Neural cell (in vitro differentiated cells): ENCODE data around the gene SEPTIN5. TPM values are rescaled to one million over a fixed set of nuclear protein-coding genes. Genes with fewer than 3 reads are reported as not detected.
"Not testable (repeated sequence)": the region's sequence is repeated elsewhere in the genome, so short reads cannot be mapped to it uniquely, and the experiment has no call there.

Experiments
- H2AFZ ChIP-seq: fragments of 200-600, 300-800 bp; sonication (generic), shearing (Covaris generic); 2 replicates; pipeline ENCODE4 v1.6.0; 2014; ENCODE audit warnings: low read depth, mild to moderate bottlenecking, antibody characterized with exemption, low read length, moderate library complexity
- H3F3A ChIP-seq: fragments of 200-600 bp; shearing (Covaris generic); 2 replicates; pipeline ENCODE4 v1.6.1; 2016; ENCODE audit warnings: mild to moderate bottlenecking, moderate library complexity, mixed read lengths, antibody characterized with exemption, low read length; ENCODE audit not compliant: insufficient read depth, poor library complexity, severe bottlenecking
- H3K27ac ChIP-seq: fragments of 200-600, 300-800 bp; sonication (generic), shearing (Covaris generic); 2 replicates; pipeline ENCODE4 v1.5.1; 2014; ENCODE audit warnings: mild to moderate bottlenecking, low read length, moderate library complexity
- H3K27me3 ChIP-seq: fragments of 300-800, 200-600 bp; sonication (generic), shearing (Covaris generic); 2 replicates; pipeline ENCODE4 v1.6.0; 2014; ENCODE audit warnings: mild to moderate bottlenecking, low read depth, low read length, moderate library complexity; ENCODE audit not compliant: insufficient read depth
- H3K36me3 ChIP-seq: fragments of 300-800, 200-600 bp; sonication (generic), shearing (Covaris generic); 2 replicates; pipeline ENCODE4 v1.5.1; 2014; ENCODE audit warnings: mild to moderate bottlenecking, antibody characterized with exemption, low read length, moderate library complexity; ENCODE audit not compliant: insufficient read depth
- H3K4me2 ChIP-seq: fragments of 300-800, 200-600 bp; sonication (generic), shearing (Covaris generic); 2 replicates; pipeline ENCODE4 v1.6.0; 2014; ENCODE audit warnings: mild to moderate bottlenecking, low read length
- H3K4me3 ChIP-seq: fragments of 300-800, 200-600 bp; sonication (generic), shearing (Covaris generic); 2 replicates; pipeline ENCODE4 v1.5.1; 2014; ENCODE audit warnings: mild to moderate bottlenecking, low read length, moderate library complexity
- H3K79me2 ChIP-seq: fragments of 200-600 bp; shearing (Covaris generic); replicated peaks from 2 replicates; pipeline ENCODE4 v1.6.0; 2014; ENCODE audit warnings: mild to moderate bottlenecking, low read length, moderate library complexity; ENCODE audit not compliant: insufficient read depth
- H3K9ac ChIP-seq: fragments of 300-800, 200-600 bp; sonication (generic), shearing (Covaris generic); 2 replicates; pipeline ENCODE4 v1.6.1; 2016; ENCODE audit warnings: mild to moderate bottlenecking, low read length, mixed read lengths
- H3K9me2 ChIP-seq: fragments of 200-600 bp; shearing (Covaris generic); 2 replicates; pipeline ENCODE4 v1.6.1; 2016; ENCODE audit warnings: mild to moderate bottlenecking, low read length, mixed read lengths; ENCODE audit not compliant: insufficient read depth
- H3K9me3 ChIP-seq: fragments of 200-600, 300-800 bp; sonication (generic), shearing (Covaris generic); 2 replicates; pipeline ENCODE4 v1.6.1; 2016; ENCODE audit warnings: mild to moderate bottlenecking, mixed run types, low read length, moderate library complexity, mixed read lengths
- H4K20me1 ChIP-seq: fragments of 200-600 bp; shearing (Covaris generic); 2 replicates; pipeline ENCODE4 v1.6.1; 2016; ENCODE audit warnings: mild to moderate bottlenecking, mixed run types; ENCODE audit not compliant: insufficient read depth
- EP300 ChIP-seq: fragments of 450-650 bp; conservative IDR thresholded peaks from 2 replicates; pipeline ENCODE4 v1.6.1; 2014; ENCODE audit warnings: antibody characterized with exemption, mild to moderate bottlenecking, moderate library complexity; ENCODE audit not compliant: poor library complexity, severe bottlenecking
- RAD21 ChIP-seq: fragments of 450-650 bp; conservative IDR thresholded peaks from 2 replicates; pipeline ENCODE4 v1.6.1; 2014; ENCODE audit warnings: antibody characterized with exemption, mild to moderate bottlenecking, moderate library complexity
- SMC3 ChIP-seq: fragments of 450-650 bp; conservative IDR thresholded peaks from 2 replicates; pipeline ENCODE4 v1.6.1; 2014; ENCODE audit warnings: antibody characterized with exemption, mild to moderate bottlenecking, moderate library complexity; ENCODE audit not compliant: poor library complexity
- TAF1 ChIP-seq: IDR thresholded peaks from 2 replicates; pipeline ENCODE4 v1.6.1; 2012; ENCODE audit warnings: low read depth
- polyA plus RNA-seq: library from polyadenylated mRNA; depleted of rRNA; stranded (reverse); fragments of >200 nt; gene quantifications from 2 replicates; pipeline ENCODE4 v1.2.3, GENCODE V29; 2014
- TF ChIP-seq, protein P1 (sequence below): IDR thresholded peaks from 2 replicates; pipeline ENCODE4 v1.6.1; 2012; ENCODE audit warnings: borderline replicate concordance
- TF ChIP-seq, protein P2 (sequence below): fragments of 450-650 bp; IDR thresholded peaks from 2 replicates; pipeline ENCODE4 v1.5.1; 2014; ENCODE audit warnings: antibody characterized with exemption, mild to moderate bottlenecking, moderate library complexity; ENCODE audit not compliant: poor library complexity, severe bottlenecking

The SEPTIN5 gene
- polyA plus RNA-seq, 1 donor from 2014 or later: 166 TPM

DNA sequence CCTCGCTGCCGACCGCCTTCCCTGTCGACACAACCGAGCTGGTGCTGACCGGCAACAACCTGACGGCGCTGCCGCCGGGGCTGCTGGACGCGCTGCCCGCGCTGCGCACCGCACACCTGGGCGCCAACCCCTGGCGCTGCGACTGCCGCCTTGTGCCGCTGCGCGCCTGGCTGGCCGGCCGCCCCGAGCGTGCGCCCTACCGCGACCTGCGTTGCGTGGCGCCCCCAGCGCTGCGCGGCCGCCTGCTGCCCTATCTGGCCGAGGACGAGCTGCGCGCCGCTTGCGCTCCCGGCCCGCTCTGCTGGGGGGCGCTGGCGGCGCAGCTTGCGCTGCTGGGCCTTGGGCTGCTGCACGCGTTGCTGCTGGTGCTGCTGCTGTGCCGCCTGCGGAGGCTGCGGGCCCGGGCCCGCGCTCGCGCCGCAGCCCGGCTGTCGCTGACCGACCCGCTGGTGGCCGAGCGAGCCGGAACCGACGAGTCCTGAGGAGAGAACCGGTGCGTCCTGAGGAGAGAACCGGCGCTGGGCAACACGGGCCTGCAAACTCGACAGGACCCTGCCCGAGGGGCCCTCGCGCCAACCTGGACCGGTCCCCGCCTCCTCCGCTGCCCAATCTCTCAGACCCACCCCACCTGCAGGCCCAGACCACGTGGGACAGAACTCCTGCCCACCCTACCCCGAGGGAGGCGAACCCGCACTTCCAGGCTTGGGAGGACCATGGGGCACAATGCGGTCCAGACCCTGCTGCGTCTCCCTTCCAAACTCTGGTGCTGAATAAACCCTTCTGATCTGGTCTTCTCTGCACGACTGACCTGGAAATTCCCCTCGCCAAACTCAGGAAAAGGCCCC, 9.9 kb downstream of the SEPTIN5 start:
- H3K4me3 ChIP-seq: no peak overlapping the region
- H3K36me3 ChIP-seq: peaks cover 14% of the 10 kb centered on the region
- TF ChIP-seq SMC3: no peak
- TF ChIP-seq, protein P1, sequence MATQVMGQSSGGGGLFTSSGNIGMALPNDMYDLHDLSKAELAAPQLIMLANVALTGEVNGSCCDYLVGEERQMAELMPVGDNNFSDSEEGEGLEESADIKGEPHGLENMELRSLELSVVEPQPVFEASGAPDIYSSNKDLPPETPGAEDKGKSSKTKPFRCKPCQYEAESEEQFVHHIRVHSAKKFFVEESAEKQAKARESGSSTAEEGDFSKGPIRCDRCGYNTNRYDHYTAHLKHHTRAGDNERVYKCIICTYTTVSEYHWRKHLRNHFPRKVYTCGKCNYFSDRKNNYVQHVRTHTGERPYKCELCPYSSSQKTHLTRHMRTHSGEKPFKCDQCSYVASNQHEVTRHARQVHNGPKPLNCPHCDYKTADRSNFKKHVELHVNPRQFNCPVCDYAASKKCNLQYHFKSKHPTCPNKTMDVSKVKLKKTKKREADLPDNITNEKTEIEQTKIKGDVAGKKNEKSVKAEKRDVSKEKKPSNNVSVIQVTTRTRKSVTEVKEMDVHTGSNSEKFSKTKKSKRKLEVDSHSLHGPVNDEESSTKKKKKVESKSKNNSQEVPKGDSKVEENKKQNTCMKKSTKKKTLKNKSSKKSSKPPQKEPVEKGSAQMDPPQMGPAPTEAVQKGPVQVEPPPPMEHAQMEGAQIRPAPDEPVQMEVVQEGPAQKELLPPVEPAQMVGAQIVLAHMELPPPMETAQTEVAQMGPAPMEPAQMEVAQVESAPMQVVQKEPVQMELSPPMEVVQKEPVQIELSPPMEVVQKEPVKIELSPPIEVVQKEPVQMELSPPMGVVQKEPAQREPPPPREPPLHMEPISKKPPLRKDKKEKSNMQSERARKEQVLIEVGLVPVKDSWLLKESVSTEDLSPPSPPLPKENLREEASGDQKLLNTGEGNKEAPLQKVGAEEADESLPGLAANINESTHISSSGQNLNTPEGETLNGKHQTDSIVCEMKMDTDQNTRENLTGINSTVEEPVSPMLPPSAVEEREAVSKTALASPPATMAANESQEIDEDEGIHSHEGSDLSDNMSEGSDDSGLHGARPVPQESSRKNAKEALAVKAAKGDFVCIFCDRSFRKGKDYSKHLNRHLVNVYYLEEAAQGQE: no peak
- TF ChIP-seq, protein P2, sequence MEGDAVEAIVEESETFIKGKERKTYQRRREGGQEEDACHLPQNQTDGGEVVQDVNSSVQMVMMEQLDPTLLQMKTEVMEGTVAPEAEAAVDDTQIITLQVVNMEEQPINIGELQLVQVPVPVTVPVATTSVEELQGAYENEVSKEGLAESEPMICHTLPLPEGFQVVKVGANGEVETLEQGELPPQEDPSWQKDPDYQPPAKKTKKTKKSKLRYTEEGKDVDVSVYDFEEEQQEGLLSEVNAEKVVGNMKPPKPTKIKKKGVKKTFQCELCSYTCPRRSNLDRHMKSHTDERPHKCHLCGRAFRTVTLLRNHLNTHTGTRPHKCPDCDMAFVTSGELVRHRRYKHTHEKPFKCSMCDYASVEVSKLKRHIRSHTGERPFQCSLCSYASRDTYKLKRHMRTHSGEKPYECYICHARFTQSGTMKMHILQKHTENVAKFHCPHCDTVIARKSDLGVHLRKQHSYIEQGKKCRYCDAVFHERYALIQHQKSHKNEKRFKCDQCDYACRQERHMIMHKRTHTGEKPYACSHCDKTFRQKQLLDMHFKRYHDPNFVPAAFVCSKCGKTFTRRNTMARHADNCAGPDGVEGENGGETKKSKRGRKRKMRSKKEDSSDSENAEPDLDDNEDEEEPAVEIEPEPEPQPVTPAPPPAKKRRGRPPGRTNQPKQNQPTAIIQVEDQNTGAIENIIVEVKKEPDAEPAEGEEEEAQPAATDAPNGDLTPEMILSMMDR: peak; percentile 64
- H3K9me2 ChIP-seq: no peaks in the 10 kb centered on the region
- H3K9ac ChIP-seq: no peak overlapping the region
- H3K4me2 ChIP-seq: no peak overlapping the region
- H3F3A ChIP-seq: no peaks in the 10 kb centered on the region
- H3K9me3 ChIP-seq: no peaks in the 10 kb centered on the region
- peaks cover 91% of the 10 kb centered on the region for H3K27me3 ChIP-seq
- no peaks in the 10 kb centered on the region for H3K79me2 ChIP-seq
- H4K20me1 ChIP-seq: peaks cover 40% of the 10 kb centered on the region
- H3K27ac ChIP-seq: no peak overlapping the region
- no peak overlapping the region for H2AFZ ChIP-seq

DNA sequence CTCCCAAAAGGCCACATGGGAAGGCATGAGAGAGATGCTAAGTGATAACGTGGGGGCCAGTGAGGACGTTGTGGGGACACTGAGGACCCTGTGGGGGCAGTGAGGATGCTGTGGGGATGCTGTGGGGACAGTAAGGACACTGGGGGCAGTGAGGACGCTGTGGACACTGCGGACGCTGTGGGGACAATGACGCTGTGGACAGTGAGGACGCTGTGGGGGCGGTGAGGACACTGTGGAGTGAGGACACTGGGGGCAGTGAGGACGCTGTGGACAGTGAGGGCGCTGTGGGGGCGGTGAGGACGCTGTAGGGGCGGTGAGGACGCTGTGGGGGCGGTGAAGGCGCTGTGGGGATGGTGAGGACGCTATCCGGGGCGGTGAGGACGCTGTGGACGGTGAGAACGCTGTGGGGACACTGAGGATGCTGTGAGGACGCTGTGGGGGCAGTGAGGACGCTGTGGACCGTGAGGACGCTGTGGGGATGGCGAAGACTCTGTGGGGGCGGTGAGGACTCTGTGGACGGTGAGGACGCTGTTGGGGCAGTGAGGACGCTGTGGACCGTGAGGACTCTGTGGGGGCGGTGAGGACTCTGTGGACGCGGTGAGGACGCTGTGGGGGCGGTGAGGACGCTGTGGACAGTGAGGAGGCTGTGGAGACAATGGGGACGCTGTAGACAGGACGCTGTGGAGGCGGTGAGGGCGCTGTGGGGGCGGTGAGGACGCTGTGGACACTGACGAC, 10.8 kb downstream of the SEPTIN5 start:
- no peaks in the 10 kb centered on the region for H3K9me3 ChIP-seq
- peaks cover 6% of the 10 kb centered on the region for H3K36me3 ChIP-seq
- H3K4me3 ChIP-seq: no peak overlapping the region
- H3K9me2 ChIP-seq: no peaks in the 10 kb centered on the region
- H3K27me3 ChIP-seq: peaks cover 82% of the 10 kb centered on the region
- H3K79me2 ChIP-seq: no peaks in the 10 kb centered on the region
- H3F3A ChIP-seq: no peaks in the 10 kb centered on the region
- H3K9ac ChIP-seq: no peak overlapping the region
- peaks cover 31% of the 10 kb centered on the region for H4K20me1 ChIP-seq
- TF ChIP-seq RAD21 (no peak), TAF1 (no peak), EP300 (no peak)
- TF ChIP-seq, protein P1: no peak
- H2AFZ ChIP-seq: no peak overlapping the region
- H3K27ac ChIP-seq: no peak overlapping the region
- no peak overlapping the region for H3K4me2 ChIP-seq

DNA sequence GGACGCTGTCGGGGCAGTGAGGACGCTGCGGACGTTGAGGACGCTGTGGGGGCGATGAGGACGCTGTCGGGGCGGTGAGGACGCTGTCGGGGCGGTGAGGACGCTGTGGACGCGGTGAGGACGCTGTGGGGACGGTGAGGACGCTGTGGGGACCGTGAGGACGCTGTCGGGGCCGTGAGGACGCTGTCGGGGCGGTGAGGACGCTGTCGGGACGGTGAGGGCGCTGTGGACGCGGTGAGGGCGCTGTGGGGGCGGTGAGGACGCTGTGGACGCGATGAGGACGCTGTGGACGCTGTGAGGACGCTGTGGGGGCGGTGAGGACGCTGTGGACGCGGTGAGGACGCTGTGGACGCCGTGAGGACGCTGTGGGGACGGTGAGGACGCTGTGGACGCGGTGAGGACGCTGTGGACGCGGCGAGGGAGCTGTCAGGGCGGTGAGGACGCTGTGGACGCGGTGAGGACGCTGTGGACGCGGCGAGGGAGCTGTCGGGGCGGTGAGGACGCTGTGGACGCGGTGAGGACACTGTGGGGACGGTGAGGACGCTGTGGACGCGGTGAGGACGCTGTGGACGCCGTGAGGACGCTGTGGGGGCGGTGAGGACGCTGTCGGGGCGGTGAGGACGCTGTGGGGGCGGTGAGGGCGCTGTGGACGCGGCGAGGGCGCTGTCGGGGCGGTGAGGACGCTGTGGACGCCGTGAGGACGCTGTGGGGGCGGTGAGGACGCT, 11.9 kb downstream of the SEPTIN5 start:
- H3K9me3 ChIP-seq, H3K4me2 ChIP-seq, H3K4me3 ChIP-seq, H3K27ac ChIP-seq, H3K79me2 ChIP-seq, H2AFZ ChIP-seq, H3K36me3 ChIP-seq, H3K9ac ChIP-seq, H3K9me2 ChIP-seq, H3F3A ChIP-seq: not testable (repeated sequence)
- peaks cover 71% of the 10 kb centered on the region for H3K27me3 ChIP-seq
- H4K20me1 ChIP-seq: peaks cover 20% of the 10 kb centered on the region
